Activated CD8-positive, alpha-beta memory T cell treated with anti-CD3 and anti-CD28 coated beads, Interleukin-2, amount 50 U/mL, for 1 hour (primary cell): ENCODE measurements around the gene TBC1D10B.
"Not testable (repeated sequence)": the region's sequence is repeated elsewhere in the genome, so short reads cannot be mapped to it uniquely, and the experiment has no call there.

ENCODE experiments used
- DNase-seq: peaks from one replicate; pipeline ENCODE4 v3.0.0-alpha.2; 2020; ENCODE audit errors: extremely low read depth

Gene TBC1D10B

GRCh38 chr16:30355144-30355953 is 14.9 kb downstream of the TBC1D10B start, which contains the start of gene CD2BP2:
TSS of gene CD2BP2 (minus strand) at chr16:30355308. CDS start at chr16:30354681, 627 bp downstream.
- DNase-seq = peak; percentile 65

- no peak for DNase-seq
Measured at GRCh38 chr16:30354423-30355143, 15.7 kb downstream of the TBC1D10B start.

DNA sequence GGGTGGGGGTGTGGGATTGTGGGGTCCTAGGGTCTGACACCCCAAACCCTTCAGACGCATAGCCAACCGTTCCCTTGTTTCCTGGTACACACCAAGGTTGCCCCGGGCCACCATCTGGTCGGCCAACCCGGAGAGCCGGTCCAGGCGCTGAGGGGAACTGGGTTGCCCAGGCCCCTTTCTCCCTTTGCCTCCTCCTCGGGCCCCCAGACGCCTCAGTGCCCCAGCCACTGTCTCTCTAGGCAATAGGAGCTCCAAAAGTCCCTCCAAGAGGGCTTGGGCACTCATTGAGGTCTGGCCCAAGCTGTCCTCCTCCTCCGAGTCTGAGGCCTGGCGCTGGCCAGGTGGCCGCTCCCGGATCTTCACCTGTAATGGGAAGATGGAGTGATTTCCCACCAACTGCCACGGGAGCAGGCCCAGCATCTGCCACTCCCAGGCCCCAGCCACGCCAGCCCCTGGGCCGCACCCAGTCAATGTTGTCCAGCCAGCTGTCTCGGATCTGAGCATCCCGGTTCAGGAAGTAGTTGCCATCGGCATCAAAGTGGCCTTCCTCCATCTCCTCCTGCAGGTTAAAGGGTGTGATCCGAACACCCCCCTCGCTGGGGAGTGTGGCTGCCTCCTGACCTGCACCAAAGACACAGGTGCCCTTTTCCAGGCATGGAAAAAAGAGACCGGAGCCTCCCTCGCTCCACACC is 16.7 kb downstream of the TBC1D10B start:
- no peak for DNase-seq

- DNase-seq = no peak
Measured at GRCh38 chr16:30352488-30353401, 17.5 kb downstream of the TBC1D10B start.

DNA sequence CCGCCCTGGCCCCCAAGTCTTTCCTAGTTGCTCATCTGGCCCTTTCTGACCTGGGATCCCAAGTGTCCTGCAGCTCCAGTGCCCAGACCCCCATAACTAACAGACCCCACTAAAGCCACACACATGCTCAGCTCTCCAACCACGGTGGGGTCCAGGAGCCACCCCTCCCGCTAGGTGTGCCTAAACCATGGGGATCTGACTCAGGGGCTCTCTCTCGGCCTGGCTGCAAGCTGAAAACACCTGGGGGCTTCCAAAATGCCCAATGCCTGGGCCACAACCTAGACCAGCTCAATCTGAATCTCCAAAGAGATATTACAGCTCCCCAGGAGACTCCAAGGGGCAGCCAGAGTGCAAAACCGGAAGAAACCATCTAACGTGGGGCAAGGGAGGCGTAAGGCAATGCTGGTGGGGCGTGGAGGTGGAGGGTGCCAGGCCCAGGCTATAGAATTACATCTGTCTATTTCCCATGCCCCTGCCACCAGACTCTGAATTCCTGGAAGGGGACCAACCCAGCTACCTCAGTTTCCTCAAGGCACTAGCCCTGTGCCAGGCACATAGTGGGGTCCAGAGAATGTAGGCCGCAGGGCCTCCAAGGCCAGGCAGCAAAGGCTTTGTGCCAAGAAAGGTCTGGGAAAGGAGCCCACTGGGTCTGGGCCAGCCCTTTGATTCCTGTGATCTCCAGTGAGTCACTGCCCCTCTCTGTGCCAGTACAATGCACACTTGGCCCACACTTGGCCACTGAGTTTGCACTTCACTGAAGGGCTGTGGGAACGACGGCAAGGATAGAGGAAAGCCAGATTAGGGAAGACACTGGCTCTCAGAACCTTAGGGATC is 18.5 kb downstream of the TBC1D10B start:
- no peak for DNase-seq

DNA sequence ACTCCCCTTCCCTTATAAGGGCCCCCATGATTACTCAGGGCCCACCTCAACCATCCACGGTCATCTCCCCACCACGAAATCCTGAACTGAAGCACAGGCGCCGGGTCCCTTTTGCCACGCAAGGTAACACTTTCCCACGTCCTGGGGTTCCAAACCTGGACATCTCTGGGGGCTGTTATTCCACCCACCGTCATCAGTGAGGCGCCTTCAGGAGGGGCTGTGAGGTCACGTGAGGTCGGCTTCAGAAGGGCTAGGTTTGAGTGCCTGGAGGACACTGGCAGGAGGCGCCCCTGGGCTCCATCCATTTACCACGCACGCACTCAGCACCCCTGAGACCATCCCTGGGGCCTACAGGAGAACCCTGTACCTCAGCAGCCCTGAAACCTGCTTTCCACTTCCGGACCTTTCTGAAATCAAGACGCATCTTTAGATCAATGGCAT is 19.3 kb downstream of the TBC1D10B start:
- no peak for DNase-seq

- DNase-seq = no peak
Measured at GRCh38 chr16:30350134-30350871, 20.0 kb downstream of the TBC1D10B start.

GRCh38 chr16:30349675-30350074 is 20.6 kb downstream of the TBC1D10B start:
- DNase-seq = no peak

GRCh38 chr16:30348929-30349328 is 21.4 kb downstream of the TBC1D10B start:
- no peak for DNase-seq

DNA sequence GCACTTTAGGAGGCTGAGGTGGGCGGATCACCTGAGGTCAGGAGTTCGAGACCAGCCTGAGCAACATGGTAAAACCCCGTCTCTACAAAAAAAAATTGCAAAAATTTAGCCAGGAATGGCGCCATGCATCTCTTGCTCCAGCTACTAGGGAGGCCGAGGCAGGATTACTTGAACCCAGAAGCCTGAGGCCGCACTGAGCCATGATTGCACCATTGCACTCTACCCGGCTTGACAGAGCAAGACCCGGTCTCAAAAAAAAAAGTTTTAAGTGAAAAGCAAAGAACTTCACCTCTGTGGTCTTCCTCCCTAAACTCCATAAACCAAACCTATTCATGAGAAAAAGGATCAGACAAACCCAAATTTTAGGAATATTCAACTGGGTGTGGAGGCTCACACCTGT is 22.2 kb downstream of the TBC1D10B start:
- DNase-seq = no peak

- DNase-seq = no peak
Measured at GRCh38 chr16:30346286-30346685, 24.0 kb downstream of the TBC1D10B start.

- not testable (repeated sequence) for DNase-seq
Measured at GRCh38 chr16:30343491-30343820, 26.8 kb downstream of the TBC1D10B start.

GRCh38 chr16:30342751-30343490 is 27.4 kb downstream of the TBC1D10B start:
- DNase-seq = no peak

GRCh38 chr16:30341971-30342370 is 28.3 kb downstream of the TBC1D10B start:
- not testable (repeated sequence) for DNase-seq

DNA sequence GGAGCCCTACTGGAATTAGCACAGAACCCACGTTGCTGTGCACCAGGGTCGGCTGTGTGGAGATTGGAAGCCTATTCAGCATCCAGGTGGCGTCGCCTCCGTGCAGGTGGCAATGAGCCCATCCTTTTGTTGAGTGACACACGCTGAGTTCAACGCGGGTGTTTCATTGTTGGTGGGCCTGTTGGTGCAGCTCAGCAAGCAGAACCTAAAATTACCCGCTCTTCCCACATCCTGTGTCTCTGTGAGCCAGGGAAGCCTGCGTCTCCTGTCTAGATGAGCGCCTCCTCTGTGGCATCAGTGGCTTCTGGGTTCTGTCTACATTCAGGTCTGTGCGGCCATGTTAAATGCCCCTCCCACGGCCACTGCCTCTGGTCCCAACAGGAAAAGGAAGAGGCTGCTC is 29.7 kb downstream of the TBC1D10B start:
- DNase-seq = no peak

GRCh38 chr16:30338715-30339114 is 31.6 kb downstream of the TBC1D10B start:
- DNase-seq = not testable (repeated sequence)

GRCh38 chr16:30337964-30338357 is 32.3 kb downstream of the TBC1D10B start:
- DNase-seq = not testable (repeated sequence)

DNA sequence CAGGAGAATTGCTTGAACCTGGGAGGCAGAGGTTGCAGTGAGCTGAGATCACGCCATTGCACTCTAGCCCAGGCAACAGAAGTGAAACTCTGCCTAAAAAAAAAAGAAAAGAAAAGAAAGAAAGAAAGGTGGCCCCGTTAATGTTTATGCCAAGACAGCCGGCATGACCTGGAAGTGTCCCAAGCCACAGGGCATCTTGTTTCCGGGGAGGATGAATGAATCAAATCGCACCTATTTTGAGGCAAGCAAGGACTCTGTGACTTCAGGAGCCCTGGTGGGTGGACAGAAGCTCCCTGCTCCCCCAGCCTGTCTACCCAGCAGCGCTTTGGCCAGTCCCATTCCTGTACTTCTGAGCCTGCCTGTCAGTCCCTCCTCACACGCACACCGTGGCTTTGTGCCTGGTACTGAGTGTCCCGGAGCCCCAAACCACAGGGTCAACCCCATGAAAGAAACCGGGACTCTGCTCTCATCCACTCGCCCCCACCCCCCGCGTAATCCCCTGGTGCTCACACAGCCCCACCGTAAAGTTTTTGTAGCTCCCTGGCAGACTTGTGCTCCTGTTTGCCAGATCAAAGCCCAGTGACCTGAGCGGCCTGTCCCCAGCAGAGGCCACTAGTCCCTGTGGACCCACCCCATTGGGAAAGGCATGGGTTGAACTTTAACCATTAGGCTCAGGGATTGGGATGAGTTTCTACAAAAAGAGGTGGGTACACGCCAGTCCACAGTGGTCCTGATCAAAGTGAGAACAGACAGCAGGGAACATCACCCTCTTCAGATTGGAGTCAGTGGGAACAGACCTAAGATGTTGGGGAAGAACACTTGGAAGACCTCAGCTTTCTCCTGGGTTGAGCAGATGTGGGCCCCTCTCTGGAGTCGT is 34.5 kb downstream of the TBC1D10B start:
- DNase-seq = no peak
